Right kidney (tissue), 1 donor: ENCODE results near the gene UGCG.
"Not testable (repeated sequence)": the region's sequence is repeated elsewhere in the genome, so short reads cannot be mapped to it uniquely, and the experiment has no call there.

Experiments used
- DNase-seq: peaks from one replicate; pipeline ENCODE4 v3.0.0-alpha.2; 2016

UGCG gene

DNA sequence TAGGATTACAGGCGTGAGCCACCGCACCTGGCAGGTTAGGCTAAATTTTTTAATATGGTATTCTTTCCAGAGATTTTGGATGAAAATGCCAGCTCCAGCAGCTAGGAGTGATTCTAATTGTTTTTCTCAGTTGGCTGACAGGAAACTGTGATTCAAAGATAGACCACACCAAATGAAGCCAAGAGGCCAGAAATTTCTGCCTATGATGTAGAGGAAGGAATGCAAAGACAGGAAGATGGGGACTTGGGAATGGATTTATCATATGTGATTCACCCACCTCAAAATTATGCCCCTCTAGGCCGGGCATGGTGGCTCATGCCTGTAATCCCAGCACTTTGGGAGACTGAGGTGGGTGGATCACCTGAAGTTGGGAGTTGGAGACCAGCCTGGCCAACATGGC lies 53.3 kb downstream of the UGCG start:
- no peak for DNase-seq

DNA sequence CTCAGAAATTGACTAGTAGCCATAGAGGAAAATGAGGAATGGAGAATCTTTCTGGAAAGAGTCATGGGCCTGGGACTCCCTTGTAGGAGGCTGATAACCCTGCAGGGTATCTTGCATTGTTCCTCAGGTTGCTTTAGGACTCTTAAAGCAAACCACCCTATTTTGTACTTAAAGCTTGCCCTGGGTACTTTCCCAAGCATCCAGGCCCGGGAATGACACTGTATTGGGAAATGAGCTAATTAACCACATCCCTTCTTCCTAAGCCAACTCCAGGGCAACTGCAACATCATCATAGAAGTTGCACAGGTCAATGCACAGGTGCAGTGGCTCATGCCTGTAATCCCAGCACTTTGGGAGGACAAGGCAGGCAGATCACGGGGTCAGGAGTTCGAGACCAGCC lies 55.9 kb downstream of the UGCG start:
- DNase-seq, result no peak

GRCh38 chr9:111953444-111953843 lies 56.8 kb downstream of the UGCG start:
- no peak for DNase-seq

GRCh38 chr9:111955048-111955447 lies 58.4 kb downstream of the UGCG start:
- DNase-seq, result no peak

GRCh38 chr9:111957856-111958631 lies 61.4 kb downstream of the UGCG start:
- peak; percentile 45 for DNase-seq

DNA sequence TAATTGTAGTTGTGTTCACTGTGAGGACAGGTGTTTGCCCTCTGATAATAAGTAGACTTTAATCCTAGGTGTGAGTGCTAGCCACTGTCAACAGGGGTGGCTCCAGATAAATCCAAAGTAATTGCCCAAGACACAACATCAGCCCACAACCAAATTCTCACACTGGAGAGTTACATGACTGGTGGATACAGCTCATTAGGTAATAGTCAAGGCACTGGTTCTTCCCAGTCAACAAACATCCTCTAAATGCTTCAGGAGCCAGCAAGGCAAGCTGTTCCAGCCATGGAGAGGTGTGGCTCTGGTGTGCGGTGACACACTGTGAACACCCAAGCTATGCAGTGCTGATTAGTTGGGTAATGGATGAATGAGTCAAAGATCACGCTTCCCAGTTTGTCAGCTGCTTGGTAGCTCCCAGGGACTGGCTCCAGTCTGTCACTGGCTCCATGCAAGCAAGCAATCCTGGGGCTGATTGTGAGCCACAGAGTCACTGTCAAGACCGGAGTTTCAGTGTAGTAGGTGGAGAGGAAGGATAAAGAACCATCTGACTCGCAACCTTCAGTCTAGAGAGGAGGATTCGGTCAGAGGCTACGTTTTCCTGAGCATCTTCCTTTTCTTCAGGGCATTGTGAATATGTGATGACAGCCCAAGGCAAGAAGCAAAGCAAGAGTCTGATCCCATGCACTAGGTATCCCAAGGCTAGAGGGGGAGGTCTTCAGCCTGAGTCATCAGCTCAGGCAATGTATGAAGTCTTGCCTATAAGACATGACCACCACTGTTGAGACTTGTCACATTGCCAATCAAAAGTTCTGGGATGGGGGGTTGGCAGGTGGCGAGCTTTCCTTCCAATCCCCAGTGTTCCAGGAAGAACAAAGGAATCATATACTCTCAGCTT lies 63.1 kb downstream of the UGCG start:
- DNase-seq, result no peak

DNA sequence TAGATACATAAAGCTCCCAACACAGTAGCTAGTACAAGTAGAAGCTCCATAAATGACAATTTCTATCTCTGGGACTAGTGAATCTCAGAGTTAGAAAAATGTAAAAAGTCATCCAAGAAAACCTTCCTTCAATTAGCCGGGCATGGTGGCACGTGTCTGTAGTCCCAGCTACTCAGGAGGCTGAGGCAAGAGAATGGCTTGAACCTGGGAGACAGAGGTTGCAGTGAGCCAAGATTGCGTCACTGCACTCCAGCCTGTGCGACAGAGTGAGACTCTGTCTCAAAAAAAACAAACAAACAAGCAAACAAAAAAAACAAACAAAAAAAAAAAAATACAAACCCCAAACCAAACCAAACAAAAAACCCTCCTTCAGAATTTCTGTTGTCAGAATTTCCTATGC lies 63.9 kb downstream of the UGCG start:
- not testable (repeated sequence) for DNase-seq

GRCh38 chr9:111961009-111961408 lies 64.4 kb downstream of the UGCG start:
- DNase-seq, result no peak

DNA sequence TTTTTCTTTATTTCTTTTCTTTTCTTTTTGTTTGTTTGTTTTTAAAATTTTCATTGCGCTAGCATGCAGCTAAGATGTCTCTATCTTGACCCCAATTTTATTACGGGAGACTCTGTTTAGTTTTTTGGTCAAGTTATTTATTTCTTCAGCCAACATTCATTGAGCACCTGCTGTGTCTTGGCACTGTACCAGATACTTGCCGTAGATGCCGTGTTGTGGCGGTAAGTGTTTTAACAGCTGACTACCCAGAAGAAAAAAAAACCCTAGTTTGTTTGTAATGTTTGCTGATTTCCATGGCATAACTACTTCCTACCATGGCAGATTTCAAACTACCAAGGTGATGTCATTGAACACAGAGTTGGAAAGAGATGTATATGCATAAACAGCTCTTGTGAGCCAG lies 65.0 kb downstream of the UGCG start:
- no peak for DNase-seq

- DNase-seq, result no peak
These were observed 65.4 kb downstream of the UGCG start for GRCh38 chr9:111962021-111962420.

DNA sequence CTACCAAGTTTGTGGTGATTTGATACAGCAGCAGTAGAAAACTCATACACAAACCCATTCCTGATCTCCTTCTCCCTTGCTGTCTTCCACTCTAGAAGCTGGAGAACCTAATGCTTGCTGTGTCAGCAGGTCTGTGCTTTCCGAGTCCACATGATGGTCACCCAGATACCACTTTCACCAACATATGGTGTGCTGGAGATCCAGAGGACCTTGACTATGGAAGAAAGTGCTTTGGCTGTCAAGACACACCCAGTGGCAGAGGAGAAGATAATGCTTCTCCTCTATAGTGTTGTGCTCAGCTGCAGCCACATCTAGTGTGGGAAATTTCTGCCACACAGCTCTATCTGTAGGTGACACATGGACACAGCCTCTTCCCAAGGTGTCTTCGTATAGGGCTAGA lies 67.4 kb downstream of the UGCG start:
- DNase-seq, result no peak

DNA sequence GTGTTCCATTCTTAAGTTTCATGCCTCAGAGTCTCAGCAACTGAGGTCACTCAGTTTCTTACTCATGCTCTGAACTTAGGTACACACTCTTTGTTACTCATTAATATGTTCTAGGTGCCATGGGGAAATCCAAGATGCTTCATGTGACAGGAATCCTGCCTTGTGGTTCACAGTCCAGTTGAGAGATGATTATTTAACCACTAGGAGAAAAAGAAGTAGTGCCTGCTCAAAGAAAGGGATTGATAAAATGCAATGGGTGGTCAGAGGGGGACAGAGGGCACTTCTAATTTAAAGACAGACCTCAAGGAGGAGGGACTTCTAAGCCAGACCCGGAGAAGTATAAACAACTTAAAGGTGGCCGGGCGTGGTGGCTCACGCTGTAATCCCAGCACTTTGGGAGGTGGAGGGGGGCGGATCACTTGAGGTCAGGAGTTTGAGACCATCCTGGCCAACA lies 69.0 kb downstream of the UGCG start:
- no peak for DNase-seq

DNA sequence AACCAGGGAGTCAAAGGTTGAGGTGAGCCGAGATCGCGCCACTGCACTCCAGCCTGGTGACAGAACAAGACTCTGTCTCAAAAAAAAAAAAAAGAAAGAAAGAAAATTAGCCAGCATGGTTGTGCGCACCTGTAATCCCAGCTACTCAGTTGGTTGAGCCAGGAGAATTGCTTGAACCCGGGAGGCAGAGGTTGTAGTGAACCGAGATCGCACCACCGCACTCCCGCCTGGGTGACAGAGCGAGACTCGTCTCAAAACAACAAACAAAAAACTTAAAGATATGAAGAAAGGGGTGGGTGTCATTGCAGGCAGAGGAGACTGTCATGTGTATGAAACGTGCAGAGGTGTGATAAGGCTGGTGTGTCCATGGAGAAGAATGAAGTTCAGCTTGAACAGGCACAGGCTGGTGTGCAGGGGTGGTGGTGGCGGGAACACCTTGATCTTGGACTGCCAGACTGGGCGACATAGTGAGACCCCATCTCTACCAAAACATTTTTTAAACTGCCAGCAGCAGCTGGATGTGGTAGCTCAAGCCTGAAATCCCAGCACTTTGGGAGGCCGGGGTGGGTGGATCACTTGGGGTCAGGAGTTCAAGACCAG lies 69.6 kb downstream of the UGCG start:
- no peak for DNase-seq

DNA sequence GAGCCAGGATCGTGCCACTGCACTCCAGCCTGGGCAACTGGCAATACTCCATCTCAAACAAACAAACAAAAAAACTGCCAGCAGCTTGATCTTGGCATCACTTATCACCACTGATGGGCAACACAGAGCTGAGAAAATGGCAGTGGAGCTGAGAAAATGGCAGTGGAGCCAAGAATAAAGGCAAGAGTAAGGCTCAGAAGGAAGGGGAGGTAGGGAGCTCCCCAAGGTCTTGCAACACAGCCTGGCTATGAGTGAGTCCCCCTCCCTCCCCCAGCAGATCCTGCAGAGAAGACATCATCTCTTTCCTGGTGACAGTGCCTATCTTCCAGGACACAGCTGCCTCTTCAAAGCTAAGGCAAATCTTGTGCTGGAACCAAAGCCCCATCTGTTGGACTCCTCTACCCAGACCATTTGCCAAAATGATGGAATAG lies 70.3 kb downstream of the UGCG start:
- no peak for DNase-seq

GRCh38 chr9:111967621-111968020 lies 71.0 kb downstream of the UGCG start:
- no peak for DNase-seq

- DNase-seq, result no peak
These were observed 72.4 kb downstream of the UGCG start for GRCh38 chr9:111969061-111969460.

GRCh38 chr9:111969622-111970021 lies 73.0 kb downstream of the UGCG start:
- no peak for DNase-seq

DNA sequence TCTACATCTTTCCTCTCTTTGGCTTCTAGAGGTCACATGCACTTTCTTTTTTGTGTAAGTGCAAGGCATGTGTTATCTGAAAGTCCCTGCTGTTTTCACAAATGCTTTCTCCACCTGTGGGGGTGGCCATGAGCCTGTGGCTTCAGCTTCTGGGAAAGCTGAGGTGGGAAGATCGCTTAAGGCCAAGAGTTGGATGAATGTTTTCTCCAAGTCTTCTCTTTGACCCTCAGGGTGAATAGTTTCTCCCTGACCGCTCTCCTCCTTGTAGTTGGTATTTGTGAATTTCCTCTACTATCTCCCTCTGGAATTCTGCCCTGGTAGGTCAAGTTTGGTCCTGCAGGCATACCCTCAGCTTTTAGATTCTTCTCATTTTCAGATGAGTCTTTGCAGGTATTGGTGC lies 74.2 kb downstream of the UGCG start:
- DNase-seq, result no peak

DNA sequence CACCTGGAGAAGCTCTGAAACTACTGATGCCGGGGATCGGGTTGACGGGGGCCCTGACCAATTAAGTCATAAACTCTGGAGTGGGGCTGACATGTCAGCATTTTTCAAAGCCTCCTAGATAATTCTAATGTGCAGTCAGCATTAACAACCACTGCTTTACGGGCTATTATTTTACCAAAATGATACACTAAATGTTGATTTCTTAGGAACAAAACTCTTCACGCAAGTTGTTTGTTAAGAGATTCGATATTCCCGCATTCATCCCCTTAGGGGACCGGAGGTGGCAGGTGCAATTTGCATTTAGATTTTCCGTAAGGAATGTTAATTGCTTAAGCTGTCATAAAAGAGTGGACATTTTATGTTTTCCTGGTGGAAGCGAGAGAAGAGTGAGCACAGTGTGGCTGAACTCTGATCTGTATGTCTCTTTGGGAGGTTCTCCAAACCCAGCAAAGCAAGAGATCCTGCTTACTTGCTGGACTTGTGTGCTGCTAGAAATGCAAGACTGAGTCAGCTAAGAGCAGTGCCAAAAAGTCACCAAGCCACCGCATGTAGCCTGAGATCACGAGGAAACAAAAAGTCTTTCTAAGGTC lies 77.6 kb downstream of the UGCG start:
- peak; percentile 35 for DNase-seq

- DNase-seq, result no peak
These were observed 79.1 kb downstream of the UGCG start for GRCh38 chr9:111975709-111976108.

- DNase-seq, result no peak
These were observed 82.0 kb downstream of the UGCG start for GRCh38 chr9:111978616-111979015.

DNA sequence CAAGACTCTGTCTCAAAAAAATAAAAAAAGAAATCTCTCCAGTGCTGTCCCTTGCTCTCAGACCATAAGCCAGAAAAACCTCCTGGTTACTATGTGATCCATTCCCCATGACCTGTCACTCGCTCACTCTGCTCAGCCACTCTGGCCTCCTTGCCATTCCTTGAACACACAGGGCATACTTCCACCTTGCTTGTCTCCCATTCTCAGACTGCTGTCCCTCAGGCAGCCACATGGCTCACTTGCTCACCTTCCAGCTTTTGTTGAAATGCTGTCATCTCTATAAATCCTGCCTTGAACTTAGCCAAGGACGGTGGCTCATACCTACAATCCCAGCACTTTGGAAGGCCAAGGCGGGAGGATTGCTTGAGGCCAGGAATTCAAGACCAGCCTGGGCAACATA lies 82.9 kb downstream of the UGCG start:
- DNase-seq, result no peak

DNA sequence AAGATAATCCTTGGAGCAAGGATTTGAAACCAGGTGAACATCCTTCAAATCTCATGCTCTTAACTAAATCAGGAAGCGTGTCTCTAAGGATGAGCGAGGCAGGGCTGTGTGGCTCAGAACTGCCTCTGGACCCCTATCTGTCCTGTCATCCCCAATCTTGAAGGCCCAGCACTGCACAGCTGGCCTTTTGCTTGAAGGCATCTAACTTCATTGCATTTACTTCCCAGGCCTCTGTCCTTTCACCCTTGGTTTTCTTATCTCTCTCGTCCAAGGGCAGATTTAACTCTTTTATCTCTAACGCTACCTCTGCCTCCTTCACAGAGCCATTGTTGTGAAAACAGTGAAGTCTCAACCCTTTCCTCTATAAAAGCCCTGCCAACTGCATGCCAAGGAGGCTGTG lies 83.8 kb downstream of the UGCG start:
- no peak for DNase-seq
